ENCODE measurements around the gene DAAM2.
A peak's percentile ranks its signal among the peaks of the same experiment; 100 is the strongest.

Gene DAAM2

DNA sequence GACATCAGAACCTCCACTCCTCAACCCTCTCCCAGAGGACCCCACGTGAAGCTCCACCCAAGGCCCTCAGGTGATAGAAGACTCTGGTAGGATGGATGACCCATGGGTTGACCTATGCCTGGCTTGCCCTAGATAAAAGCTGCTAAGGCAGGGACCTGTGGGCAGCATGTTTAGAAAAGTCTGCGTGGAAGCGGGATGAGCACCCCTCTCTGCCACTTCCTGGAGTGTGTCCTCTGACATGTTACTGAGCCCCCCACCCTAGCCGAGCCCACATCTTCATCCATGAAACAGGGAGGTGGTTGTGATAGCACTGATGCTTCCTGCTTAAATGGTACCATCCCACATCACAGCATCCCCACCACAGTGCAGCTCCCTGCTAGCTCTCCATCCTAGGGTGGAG, 120.3 kb downstream of the DAAM2 start:
- DNase-seq = no peak

DNA sequence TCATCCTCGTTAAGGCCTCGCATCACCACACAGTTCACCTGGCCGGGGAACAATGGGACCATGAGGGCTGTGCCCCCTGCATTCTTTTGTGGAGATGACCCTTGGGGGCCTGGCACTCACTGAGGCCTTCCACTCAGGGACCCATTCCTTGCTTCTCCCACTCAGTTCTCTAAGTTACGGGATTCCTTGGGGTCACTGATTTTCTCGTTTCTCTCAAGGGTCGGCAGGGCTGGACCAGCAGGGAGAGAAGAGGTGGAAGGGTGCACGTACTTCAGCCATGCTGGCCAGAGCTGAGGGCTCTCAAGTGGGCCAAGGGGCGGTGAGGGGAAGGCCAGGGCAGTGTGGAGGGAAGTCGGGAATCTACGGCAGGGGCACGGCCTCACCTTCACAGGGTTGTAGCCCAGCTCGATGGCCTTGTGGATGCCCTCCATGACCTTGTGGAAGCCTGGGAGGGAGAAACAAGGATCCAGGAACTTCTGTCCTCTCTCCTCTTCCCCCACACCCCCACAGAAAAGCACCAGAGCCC, 121.3 kb downstream of the DAAM2 start:
- DNase-seq = no peak

DNA sequence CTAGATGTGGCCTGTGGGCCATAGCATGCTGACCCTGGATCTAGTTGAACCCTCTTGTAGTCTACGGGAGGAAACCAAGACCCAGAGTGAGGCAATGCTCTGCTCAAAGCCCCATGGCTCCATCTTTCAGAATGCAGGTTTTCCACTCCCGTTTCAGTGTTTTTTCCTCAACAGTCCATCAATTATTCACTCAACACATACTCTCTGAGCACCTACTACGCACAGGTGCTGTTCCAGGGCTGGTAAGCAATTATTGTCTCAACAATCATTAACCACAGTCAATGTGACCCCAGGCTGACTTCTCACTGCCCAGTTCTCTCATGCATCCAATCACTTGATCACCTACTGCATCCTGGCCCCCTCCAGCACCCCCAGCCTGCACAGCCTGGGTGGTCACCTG, 122.1 kb downstream of the DAAM2 start:
- no peak for DNase-seq

DNA sequence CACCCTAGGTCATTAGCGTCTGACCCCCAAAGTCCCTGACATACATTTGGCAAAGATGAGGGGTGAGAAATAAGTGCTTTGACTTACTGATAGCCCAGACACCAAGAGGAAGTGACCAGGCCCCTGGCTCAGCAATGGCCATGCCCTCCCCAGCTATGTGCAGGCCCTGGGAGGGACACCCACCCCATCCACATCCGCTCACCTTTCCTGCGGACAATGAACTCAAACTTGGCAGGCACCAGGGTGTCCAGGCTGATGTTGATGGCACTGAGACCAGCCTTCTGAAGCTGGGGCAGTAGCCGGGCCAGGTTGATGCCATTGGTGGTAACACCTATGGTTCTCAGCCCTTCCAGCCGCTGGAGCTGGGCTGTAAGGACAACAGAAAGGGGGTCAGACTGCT, 123.7 kb downstream of the DAAM2 start:
- DNase-seq = no peak

DNA sequence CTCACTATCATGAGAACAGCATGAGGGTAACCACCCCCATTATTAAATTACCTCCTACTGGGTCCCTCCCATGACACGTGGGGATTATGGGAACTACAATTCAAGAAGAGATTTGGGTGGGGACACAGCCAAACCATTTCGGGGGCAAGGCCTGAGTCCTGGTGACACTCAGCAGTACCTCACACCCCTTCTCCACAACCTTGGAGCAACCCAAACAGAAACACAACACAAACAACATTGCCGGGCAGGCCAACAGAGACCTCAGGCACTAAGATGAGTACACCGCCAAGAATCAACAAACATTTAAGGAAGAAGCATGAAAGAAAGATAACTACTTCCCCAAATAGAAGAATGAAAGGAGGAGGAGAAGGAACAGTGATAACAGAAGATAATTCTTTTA, 125.2 kb downstream of the DAAM2 start:
- no peak for DNase-seq

DNA sequence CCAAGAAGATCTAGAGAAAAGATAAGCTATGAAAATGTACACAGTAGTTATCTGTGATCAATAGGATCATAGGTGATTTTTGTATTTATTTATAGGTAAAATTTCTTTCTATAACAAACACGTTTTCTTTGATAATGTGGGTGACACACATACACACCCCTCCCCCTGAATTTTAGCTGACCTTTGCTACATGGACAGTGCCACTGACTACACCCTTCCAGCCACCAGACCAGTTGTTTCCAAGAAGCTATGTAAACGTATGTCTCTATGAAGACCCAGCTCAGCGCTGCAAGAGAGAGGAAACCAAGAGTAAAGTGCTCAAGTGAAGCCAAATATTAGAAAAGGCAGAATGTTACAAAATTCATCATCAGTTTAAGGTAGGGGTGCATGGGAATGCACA, 125.8 kb downstream of the DAAM2 start:
- no peak for DNase-seq

DNA sequence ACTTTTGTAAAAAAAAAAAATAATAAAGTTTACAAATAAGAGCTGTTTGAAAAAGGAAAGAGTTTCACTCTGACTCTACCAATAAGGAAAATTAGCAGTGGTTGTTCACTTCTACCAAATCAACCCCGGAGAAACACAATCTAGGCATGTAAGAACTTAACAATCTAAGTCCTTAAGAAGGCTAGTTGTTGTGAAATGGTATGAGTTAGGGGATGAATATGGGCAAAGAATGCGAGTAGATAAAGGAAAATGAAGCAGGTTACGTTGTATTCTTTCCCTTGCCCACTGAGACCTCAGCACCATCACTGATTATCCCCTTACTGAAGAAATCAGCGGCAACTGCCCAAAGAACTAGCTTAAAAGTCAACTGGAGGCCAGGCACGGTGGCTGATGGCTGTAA, 126.7 kb downstream of the DAAM2 start:
- DNase-seq = no peak

DNA sequence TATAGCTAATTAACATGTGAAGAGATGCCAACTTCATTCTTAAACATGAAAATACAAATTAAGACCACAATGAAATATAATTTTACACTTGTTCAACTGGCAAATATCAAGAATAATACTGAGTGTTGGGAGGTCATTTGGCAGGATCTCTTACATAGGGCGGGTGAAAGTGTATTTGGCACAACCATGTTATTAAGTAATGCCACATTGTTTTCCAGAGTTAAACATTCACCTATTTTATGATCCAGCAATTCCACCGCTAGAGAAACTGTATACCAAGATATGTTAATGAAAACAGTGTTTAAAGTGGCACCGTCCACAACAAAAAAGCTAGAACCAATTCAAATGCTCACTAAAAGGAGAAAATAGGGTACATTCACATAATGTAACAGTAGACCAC, 128.0 kb downstream of the DAAM2 start:
- no peak for DNase-seq

DNA sequence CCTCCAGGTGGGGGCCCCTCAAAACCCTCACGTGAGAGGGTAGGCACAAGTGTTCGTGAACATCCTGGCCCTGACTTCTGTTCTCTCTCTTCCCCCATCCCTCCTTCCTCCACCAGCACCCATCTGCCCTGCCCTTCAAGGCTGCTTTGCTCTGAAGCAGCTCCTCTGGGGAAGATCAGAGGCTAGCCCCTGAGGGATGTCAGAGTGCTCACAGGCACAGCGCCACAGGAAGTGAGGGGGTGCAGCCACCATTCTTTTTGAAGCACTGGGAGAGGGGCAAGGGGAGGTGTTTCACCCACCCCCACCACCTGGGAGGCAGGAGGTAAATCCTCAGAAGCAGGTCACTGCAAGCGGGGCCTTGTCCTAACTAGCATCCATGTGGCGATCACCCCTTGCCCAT, 130.6 kb downstream of the DAAM2 start:
- DNase-seq = no peak

DNA sequence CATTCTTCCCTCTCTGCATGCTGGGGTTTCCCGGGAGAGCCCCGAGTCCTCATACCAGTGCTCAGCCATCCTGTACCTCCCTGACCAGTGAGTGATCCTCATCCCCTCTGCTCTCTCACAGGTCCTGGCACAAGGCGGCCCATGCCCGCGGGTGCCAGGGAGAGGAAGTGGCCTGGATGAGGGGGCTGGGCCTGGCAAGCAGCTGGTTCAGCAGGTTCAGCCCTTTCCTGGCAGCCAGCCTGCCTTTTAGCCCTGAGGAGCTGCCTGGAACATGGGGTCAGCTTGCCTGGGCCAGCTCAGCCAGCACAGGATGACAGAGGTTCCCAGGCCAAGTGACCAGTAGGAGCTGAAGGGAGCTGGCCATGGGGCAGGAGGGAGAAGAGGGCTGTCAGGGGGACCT, 131.2 kb downstream of the DAAM2 start:
- no peak for DNase-seq

DNA sequence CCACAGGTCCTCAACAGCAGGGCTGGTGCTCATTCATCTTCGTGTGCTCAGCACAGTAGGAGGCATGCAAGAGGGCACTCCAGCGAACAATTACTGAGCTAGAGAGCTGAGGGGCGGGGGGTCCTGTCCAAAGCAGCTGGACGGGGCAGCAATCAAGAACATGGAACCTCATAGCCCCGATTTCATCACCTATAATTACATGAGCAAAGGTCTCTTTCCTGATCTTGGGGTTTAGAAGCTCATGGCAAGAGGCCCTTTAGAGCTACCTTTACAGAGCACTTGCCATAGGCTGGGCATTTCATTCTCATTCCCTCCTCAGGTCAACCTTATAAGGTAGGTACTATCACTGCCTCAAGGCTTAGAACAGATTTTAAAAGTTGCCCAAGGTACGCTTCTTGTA, 131.7 kb downstream of the DAAM2 start:
- no peak for DNase-seq

DNA sequence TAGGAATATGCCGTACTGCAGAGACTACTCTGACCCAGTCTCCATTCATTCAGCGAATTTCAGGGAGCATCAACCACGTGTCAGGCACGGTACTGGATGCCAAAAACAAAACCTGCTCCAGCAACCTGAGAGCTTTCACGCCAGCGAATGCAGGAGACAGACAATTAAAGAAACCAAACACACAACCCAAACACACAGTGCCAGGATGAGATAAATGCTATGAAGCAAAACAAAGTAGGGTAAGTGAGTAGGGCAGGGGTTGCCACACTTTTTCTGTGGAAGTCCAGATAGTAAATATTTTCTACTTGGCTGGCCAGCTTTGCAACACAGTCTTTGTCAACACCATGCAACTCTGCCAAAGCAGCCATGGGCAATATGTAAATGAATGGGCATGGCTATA, 132.1 kb downstream of the DAAM2 start:
- DNase-seq = no peak

DNA sequence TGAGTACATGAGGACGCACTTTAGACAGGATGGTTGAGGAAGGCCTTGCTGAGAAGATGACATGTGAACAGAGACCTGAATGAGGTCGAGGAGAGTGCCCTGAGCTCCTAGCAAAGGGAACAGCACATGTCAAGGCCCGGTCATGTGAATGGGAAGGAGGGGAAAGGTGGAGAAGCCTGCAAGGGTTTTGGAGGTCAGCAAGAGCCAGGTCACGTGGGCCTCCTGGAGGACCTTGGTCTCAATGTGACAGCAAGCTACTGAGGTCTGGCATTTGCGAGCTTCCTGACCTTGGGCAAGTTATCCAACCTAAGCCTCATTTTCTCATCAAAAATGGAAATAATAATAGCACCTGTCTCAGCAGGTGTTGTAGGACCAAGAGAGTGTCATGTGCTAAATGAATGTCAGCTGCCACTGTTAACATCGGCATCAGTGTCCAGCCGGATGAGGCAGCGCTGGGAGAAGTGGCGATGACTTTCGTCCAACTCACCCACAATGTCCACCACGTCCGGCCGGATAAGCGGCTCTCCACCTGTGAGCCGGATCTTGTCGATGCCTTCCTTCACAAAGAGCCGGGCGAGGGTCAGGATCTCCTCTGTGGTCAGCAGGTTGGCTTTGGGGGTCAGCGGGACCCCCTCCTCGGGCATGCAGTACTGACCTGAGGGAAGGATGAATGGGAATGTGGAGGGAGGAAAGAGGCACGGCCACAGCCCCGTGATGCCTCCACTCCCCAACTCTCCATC, 133.2 kb downstream of the DAAM2 start:
- no peak for DNase-seq

DNA sequence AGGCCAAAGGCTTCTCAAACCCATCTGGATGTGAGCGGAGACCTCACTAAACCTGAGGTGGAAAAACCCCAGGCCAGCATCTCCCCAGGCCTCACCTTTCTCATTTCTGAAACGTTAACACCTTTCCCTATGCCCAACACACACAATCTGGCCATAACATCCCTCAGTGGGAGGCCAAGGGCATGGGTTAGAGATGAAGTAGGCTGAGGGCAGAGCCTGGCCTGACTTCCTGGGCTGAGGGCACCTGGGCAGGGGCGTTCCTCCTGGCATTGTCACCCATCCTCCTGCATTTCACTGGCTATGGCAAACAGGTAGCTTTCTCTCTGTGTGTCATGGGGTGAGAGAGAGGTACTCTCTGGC, 133.7 kb downstream of the DAAM2 start:
- no peak for DNase-seq

DNA sequence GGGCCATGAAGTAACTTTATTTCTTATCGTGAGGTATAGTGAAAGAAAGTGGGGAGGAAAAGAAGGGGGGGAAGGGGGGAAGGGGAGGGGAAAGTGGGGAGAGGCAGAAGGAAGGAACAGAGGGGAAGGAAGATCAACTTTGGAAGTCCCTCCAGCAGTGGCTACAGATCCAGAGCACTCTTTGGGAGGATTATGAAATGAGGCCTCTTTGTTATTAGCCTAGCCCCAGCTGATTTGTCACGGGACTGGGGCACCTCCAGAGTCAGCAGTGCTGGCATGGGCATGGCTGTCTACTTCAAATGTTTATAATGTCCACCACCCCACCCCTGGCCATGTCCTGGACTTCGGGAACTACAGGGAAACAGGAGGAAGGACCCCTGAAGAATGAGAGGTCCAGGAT, 134.5 kb downstream of the DAAM2 start:
- no peak for DNase-seq

DNA sequence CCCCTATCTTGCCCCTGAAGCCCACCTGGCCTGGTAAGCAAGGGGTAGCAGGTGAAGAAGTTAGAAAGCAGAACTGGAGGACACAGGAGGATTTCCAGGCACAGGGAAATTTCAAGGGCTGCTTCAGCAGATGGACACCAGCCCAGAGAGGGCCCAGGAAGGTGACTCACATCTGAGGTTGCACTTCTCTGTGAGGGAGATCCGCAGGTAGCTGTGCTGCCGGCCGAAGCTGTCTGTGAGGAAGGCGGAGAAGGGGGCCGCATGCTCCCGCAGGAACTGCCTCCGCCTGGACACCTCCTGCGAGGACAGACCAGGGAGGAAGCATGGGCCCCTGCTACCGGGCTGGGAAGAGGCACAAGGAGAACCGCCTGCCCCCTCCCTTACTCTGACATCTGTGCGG, 135.0 kb downstream of the DAAM2 start:
- no peak for DNase-seq

DNA sequence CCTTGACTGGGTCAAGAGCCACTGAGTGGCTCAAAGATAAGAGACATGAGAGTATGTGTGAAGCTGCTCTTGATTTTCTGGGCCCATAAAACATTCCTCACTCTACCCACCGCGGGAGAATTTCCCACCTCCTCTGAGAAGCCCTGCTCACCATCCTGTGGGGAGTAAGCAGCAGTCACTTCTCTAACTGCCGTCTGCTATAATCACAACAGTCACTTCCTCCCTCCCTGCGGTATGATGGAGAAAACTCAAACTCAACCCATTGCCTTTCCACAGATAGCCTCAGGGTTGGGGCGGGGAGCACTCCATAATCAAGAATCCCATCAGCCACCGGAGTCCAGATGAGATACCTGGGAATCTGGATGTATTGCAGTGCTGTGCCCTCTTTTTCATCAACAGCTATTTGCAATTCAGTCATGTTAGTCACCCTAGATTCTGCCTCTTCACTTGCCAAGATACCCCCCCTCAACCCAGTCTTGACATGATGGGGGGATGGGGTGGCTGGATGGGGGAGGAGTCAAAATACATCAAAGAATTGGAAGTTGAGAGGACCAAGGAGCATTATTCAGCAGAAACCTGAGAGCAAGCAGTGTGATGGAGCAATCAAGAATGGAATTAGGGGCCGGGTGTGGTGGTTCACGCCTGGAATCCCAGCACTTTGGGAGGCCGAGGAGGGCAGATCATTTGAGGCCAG, 137.0 kb downstream of the DAAM2 start:
- no peak for DNase-seq

DNA sequence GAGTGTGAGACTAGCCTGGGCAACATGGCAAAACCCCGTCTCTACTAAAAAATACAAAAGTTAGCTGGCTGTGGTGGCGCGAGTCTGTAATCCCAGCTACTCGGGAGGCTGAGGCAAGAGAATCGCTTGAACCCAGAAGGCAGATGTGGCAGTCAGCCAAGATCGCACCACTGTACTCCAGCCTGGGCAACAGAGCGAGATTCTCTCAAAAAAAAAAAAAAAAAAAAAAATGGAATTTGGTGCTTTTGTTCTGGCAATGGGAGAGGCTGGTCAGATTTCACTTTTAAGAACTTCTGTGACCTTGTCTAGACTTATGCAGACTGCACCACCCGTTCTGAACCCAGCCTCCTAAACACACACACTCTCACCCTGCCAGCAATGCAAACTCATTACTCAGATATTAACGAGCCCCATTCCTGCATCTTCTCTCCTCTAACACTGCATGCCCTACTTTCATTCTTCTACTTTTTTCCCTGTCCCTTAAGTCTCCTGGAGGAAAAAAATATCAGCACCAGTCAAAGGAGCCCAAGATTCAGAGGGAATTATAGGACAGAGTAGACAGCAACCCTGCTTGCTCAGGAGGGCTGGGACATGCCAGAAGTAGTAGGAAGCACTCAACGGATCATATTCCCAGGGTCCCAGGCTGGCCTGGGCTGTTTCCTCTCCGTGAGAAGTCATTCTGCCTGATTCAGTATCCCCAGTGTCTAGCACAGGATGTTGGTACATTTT, 137.7 kb downstream of the DAAM2 start:
- DNase-seq = no peak

DNA sequence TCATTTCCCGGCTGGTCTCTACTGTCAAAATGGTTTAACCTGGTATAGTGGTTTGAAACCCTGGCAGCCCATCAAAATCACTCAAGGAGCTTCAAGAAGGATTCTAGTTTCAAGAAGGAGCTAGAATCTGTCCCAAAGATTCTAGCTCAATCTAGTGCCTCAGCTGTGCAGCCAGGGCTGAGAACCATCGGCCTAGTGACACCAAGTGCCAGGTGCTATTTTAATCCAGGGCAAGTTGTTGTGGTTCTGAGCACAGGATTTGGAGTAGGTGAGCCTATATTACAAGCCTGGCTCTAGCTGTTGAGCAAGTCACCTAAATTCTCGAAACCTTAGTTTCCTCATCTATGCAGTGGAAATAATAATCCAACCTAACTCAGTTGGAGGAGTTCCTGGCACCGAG, 138.4 kb downstream of the DAAM2 start:
- no peak for DNase-seq

DNA sequence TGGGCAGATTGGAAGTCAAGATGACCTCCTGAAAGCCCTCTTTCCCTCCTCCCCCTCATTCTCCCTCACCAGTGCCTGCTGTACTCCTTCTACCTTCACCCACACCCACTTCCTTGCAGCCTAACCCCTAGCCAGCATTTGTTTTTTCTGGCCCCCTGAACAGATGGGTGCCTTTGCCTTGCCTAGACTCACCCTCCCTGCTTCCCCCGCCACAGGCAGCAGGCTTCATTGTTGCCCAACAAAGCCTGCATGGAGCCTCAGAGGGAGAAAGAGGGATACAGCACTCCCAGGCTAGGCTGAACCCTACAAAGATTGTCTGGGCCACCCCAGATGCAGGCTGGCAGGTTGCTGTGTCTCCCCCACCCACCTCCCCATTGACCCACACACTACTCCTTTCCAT, 139.4 kb downstream of the DAAM2 start:
- DNase-seq = no peak

DNA sequence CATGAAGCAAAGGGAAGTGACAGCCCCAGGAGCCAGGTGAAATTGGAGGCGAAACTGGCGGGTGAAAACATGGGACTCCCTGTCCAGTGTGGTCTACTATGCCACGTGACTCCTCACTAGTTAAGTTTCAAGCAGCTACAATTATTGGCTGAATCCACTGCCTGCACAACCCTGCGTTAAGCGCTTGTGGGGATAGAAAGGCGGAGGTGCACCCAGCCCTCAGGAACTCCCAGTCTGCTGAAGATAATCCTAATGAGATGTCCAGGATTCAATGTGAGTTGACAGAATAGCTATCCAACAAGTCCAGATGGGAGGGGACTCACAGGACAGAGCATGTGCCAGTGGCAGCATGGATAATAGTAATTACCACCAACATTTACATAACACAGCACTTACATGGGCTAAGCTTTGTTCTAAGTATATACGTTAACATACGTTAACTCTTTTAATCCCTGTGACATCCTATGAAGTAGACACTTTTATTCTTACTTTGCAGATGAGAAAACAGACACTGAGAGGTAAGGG, 140.3 kb downstream of the DAAM2 start:
- DNase-seq = no peak

DNA sequence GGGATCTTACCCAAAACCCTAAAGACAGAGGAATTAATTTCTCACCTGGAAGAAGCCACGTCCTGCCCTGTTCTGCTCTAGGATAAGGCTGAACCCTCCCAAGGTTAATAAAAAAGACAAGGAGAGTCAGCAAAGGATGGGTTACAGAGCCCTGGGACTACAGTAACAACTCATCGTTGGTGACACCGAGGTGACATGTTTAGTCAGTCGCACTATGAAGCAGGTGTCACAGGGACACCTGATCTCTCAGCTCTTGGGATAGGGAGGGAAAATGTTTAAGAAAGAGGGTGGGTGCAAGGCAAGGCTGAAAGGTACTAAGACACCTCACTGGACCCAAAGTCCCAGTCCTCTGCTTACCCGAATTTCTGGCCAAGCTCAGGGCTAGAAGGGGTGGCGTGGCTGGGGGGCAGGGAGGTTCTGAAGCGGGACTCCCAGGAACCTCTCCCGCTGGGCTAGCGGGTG, 141.5 kb downstream of the DAAM2 start:
- DNase-seq = no peak

DNA sequence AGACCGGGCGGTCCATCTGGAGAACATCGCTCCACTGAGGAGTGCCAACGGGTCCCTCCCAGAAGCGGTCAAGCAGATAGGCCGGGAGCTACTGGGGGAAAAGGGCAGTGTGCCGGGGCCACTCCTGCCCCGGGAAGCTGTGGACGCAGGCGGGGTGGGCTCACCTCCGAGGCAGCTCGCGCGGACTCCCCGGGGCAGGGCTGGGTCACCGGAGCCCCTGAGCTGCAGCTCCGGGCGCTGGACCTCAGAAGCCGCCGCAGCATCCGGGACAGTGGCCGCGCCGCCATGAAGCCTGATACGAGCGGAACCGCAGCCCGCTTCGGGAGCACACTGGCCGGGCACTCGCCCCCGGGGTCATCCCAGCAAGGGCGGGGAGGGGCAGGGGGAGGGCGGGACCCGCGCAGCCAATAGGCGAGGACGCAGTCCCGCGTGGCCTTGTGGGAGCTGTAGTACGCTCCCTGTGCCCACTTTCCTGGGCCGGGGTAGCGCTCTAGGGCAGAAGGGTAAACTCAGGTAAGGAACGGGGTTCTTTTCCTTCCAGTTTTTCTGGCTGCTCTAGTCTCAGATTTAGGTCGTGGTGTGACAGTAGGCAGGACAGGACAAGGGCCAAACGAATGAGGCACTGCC, 142.1 kb downstream of the DAAM2 start, which contains the start of gene MOCS1:
MOCS1 (minus strand) TSS at position 332 of the 627 bp plus-strand sequence; CDS start at position 287, 45 bp downstream.
- peak; percentile 24 for DNase-seq

Measured in CD4-positive, alpha-beta T cell treated with Interleukin-15 for 1 hour (primary cell).